Measurements from ENCODE around the gene KRTAP16-1. TPM values are rescaled to one million over a fixed set of nuclear protein-coding genes. Genes with fewer than 3 reads are reported as not detected.

The KRTAP16-1 gene
- total and polyA plus RNA-seq, 2 of the 8 experiments (the other 6 are each of a cell fraction or from before 2014, with no cell fraction given), result not detected

DNA sequence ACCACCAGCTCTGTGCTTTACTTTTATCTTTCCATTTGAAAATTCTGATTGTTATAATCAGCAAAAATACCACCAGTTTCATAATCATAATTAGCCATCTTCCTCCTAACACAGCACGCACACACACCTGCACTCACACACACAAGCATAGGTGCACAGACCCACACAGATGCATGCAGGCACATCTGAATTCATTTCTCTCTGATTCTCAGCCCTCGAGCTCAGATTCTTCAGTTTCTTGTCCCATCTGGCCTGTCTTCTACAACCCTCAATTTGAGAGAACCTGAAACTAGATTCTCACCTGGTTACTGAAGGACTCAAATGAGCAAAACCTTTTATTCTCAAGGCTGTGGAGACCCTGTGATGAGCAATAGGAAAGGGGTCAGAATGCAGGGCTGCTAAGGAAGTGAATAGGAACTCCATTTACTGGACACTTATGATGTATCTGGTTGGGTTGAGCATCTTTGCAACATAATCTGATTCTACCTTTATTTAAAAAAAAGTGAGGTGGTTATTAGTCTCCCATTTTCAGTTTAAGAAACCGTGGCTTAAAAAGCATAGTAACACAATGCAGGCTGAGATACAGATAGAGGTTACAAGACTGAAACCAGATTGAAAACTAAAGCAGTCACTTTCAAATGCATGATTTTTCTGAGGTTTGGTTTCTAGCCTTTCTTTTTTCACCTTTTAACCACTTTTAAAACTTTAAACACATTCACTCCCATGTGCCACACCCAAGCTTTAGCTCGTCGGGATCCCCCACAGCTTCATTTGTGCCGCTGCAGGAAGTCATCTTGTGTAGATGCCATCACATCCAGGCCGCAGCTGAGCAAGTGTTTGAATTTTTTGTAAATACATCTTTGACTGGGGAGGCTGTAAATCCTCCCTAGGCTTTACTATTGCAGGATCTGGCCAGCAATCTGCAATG lies 32.1 kb upstream of the KRTAP16-1 start (continued):
- TF ChIP-seq, protein P1, sequence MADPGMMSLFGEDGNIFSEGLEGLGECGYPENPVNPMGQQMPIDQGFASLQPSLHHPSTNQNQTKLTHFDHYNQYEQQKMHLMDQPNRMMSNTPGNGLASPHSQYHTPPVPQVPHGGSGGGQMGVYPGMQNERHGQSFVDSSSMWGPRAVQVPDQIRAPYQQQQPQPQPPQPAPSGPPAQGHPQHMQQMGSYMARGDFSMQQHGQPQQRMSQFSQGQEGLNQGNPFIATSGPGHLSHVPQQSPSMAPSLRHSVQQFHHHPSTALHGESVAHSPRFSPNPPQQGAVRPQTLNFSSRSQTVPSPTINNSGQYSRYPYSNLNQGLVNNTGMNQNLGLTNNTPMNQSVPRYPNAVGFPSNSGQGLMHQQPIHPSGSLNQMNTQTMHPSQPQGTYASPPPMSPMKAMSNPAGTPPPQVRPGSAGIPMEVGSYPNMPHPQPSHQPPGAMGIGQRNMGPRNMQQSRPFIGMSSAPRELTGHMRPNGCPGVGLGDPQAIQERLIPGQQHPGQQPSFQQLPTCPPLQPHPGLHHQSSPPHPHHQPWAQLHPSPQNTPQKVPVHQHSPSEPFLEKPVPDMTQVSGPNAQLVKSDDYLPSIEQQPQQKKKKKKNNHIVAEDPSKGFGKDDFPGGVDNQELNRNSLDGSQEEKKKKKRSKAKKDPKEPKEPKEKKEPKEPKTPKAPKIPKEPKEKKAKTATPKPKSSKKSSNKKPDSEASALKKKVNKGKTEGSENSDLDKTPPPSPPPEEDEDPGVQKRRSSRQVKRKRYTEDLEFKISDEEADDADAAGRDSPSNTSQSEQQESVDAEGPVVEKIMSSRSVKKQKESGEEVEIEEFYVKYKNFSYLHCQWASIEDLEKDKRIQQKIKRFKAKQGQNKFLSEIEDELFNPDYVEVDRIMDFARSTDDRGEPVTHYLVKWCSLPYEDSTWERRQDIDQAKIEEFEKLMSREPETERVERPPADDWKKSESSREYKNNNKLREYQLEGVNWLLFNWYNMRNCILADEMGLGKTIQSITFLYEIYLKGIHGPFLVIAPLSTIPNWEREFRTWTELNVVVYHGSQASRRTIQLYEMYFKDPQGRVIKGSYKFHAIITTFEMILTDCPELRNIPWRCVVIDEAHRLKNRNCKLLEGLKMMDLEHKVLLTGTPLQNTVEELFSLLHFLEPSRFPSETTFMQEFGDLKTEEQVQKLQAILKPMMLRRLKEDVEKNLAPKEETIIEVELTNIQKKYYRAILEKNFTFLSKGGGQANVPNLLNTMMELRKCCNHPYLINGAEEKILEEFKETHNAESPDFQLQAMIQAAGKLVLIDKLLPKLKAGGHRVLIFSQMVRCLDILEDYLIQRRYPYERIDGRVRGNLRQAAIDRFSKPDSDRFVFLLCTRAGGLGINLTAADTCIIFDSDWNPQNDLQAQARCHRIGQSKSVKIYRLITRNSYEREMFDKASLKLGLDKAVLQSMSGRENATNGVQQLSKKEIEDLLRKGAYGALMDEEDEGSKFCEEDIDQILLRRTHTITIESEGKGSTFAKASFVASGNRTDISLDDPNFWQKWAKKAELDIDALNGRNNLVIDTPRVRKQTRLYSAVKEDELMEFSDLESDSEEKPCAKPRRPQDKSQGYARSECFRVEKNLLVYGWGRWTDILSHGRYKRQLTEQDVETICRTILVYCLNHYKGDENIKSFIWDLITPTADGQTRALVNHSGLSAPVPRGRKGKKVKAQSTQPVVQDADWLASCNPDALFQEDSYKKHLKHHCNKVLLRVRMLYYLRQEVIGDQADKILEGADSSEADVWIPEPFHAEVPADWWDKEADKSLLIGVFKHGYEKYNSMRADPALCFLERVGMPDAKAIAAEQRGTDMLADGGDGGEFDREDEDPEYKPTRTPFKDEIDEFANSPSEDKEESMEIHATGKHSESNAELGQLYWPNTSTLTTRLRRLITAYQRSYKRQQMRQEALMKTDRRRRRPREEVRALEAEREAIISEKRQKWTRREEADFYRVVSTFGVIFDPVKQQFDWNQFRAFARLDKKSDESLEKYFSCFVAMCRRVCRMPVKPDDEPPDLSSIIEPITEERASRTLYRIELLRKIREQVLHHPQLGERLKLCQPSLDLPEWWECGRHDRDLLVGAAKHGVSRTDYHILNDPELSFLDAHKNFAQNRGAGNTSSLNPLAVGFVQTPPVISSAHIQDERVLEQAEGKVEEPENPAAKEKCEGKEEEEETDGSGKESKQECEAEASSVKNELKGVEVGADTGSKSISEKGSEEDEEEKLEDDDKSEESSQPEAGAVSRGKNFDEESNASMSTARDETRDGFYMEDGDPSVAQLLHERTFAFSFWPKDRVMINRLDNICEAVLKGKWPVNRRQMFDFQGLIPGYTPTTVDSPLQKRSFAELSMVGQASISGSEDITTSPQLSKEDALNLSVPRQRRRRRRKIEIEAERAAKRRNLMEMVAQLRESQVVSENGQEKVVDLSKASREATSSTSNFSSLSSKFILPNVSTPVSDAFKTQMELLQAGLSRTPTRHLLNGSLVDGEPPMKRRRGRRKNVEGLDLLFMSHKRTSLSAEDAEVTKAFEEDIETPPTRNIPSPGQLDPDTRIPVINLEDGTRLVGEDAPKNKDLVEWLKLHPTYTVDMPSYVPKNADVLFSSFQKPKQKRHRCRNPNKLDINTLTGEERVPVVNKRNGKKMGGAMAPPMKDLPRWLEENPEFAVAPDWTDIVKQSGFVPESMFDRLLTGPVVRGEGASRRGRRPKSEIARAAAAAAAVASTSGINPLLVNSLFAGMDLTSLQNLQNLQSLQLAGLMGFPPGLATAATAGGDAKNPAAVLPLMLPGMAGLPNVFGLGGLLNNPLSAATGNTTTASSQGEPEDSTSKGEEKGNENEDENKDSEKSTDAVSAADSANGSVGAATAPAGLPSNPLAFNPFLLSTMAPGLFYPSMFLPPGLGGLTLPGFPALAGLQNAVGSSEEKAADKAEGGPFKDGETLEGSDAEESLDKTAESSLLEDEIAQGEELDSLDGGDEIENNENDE (IDR thresholded peaks at IDR 0.05; ENCODE audit: insufficient replicate concordance, low read length), result no peak
- TF ChIP-seq TAF1 (IDR thresholded peaks at IDR 0.05; ENCODE audit: low read depth, low read length) (no peak), BRCA1 (IDR thresholded peaks at IDR 0.05; ENCODE audit: low read depth, low read length) (no peak), CTBP2 (IDR thresholded peaks at IDR 0.05; ENCODE audit: borderline replicate concordance, insufficient read depth, insufficient read length, low read length) (no peak), NRF1 (IDR thresholded peaks at IDR 0.05; ENCODE audit: low read depth, low read length) (no peak), POLR2A (IDR thresholded peaks at IDR 0.05; ENCODE audit: control extremely low read depth in 1 of 2, low read depth in 2 of 2, low read length in 2 of 2) (no peak), YY1 (IDR thresholded peaks at IDR 0.05; ENCODE audit: low read depth, low read length) (no peak), SIX5 (IDR thresholded peaks at IDR 0.05; ENCODE audit: low read depth, low read length) (no peak), RAD21 (IDR thresholded peaks at IDR 0.05 in 1 of 2, conservative IDR thresholded peaks at IDR 0.05 in 1 of 2; ENCODE audit: low read depth in 2 of 2, low read length in 2 of 2) (no peak)
- TF ChIP-seq, protein P2, sequence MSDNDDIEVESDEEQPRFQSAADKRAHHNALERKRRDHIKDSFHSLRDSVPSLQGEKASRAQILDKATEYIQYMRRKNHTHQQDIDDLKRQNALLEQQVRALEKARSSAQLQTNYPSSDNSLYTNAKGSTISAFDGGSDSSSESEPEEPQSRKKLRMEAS (IDR thresholded peaks at IDR 0.05), result no peak
